CD4-positive, alpha-beta T cell (primary cell): Measurements from ENCODE around the gene SLC43A1. TPM values are rescaled to one million over a fixed set of nuclear protein-coding genes. Genes with fewer than 3 reads are reported as not detected.

Source experiments
- ATAC-seq: fragments of 200-7000 bp; cut with Tn5 transposase; one replicate; pipeline ENCODE4 v1.10.0; 2022; ENCODE audit warnings: mild to moderate bottlenecking; ENCODE audit not compliant: poor library complexity
- CTCF ChIA-PET: fragments of 350-600 bp; sonication (Branson Sonifier 250); formaldehyde crosslinking; loops from one replicate; lab custom pipeline; 2021; ENCODE audit warnings: antibody characterized with exemption, inconsistent platforms; lab: Charles Lee
- POLR2A ChIA-PET: fragments of 350-600 bp; sonication (Branson Sonifier 250); formaldehyde crosslinking; loops from one replicate; lab custom pipeline; 2021; ENCODE audit warnings: antibody characterized with exemption, inconsistent platforms; lab: Charles Lee
- DNase-seq, 14 experiments: peaks; one replicate each; pipeline ENCODE4 v3.0.0-alpha.2; 2013 to 2020; ENCODE audit warnings: mixed read lengths in 2 of 14
- H3K27ac ChIP-seq, 2 donors: one replicate each; pipeline versions ENCODE4 v1.5.1 to v1.7.0; 2013; ENCODE audit warnings: low read length in 2 of 2, low read depth in 1 of 2, mild to moderate bottlenecking in 1 of 2
- H3K27me3 ChIP-seq, 2 experiments: 1 replicate in 1 of 2; 2 replicates in 1 of 2; pipeline versions ENCODE4 v1.6.1 to v1.7.0; 2013; ENCODE audit warnings: low read length in 2 of 2, control low read depth in 1 of 2, mild to moderate bottlenecking in 1 of 2, moderate library complexity in 1 of 2; ENCODE audit not compliant: insufficient read depth in 2 of 2, control insufficient read depth in 1 of 2
- H3K36me3 ChIP-seq: one replicate; pipeline ENCODE4 v1.6.1; 2013; ENCODE audit warnings: low read length, control low read depth; ENCODE audit not compliant: insufficient read depth
- H3K4me1 ChIP-seq: one replicate; pipeline ENCODE4 v1.6.1; 2013; ENCODE audit warnings: low read length, control low read depth; ENCODE audit not compliant: insufficient read depth
- H3K4me3 ChIP-seq: one replicate; pipeline ENCODE4 v1.5.1; 2013; ENCODE audit warnings: mild to moderate bottlenecking, low read length, moderate library complexity
- H3K9me3 ChIP-seq, 2 experiments: 1 replicate in 1 of 2; 2 replicates in 1 of 2; pipeline versions ENCODE4 v1.6.1 to v1.7.0; 2013; ENCODE audit warnings: low read length in 2 of 2, mild to moderate bottlenecking in 2 of 2, control low read depth in 1 of 2, moderate library complexity in 1 of 2; ENCODE audit not compliant: control insufficient read depth in 1 of 2, insufficient read depth in 1 of 2
- H3K27ac Mint-ChIP-seq: one replicate; pipeline ENCODE4 v1.8.0; 2020; ENCODE audit warnings: mixed read lengths
- H3K27me3 Mint-ChIP-seq: one replicate; pipeline ENCODE4 v1.8.0; 2021; ENCODE audit warnings: mixed read lengths
- H3K36me3 Mint-ChIP-seq: one replicate; pipeline ENCODE4 v1.8.0; 2021; ENCODE audit warnings: low read depth, mixed read lengths
- H3K4me1 Mint-ChIP-seq: one replicate; pipeline ENCODE4 v1.8.0; 2021; ENCODE audit warnings: low read depth, mixed read lengths
- H3K4me3 Mint-ChIP-seq: one replicate; pipeline ENCODE4 v1.8.0; 2020; ENCODE audit warnings: mild to moderate bottlenecking, mixed read lengths
- H3K9me3 Mint-ChIP-seq: one replicate; pipeline ENCODE4 v1.8.0; 2020; ENCODE audit warnings: mixed read lengths
- CTCF ChIP-seq: fragments of 200-600 bp; IDR thresholded peaks from one replicate; pipeline ENCODE4 v1.8.0; 2022; ENCODE audit warnings: antibody characterized with exemption, mild to moderate bottlenecking
- intact Hi-C, 2 experiments: fragments of 100-400 bp; cut with DNase I in 1 of 2; cut with micrococcal nuclease in 1 of 2; formaldehyde crosslinking; loops; one replicate each; pipeline versions ENCODE4 v1.15.1 to v1.9.0; 2023 to 2025; cut with DNase I, micrococcal nuclease
- total RNA-seq, 174 experiments: library from RNA in 2 of 174; stranded (reverse) in 2 of 174; gene quantifications; one replicate each; pipeline ENCODE4 v1.2.3 and lab custom pipeline; 2021 to 2026

The SLC43A1 gene
- total RNA-seq, 2 experiments from 2014 or later: 3.1 to 4.2 TPM

DNA sequence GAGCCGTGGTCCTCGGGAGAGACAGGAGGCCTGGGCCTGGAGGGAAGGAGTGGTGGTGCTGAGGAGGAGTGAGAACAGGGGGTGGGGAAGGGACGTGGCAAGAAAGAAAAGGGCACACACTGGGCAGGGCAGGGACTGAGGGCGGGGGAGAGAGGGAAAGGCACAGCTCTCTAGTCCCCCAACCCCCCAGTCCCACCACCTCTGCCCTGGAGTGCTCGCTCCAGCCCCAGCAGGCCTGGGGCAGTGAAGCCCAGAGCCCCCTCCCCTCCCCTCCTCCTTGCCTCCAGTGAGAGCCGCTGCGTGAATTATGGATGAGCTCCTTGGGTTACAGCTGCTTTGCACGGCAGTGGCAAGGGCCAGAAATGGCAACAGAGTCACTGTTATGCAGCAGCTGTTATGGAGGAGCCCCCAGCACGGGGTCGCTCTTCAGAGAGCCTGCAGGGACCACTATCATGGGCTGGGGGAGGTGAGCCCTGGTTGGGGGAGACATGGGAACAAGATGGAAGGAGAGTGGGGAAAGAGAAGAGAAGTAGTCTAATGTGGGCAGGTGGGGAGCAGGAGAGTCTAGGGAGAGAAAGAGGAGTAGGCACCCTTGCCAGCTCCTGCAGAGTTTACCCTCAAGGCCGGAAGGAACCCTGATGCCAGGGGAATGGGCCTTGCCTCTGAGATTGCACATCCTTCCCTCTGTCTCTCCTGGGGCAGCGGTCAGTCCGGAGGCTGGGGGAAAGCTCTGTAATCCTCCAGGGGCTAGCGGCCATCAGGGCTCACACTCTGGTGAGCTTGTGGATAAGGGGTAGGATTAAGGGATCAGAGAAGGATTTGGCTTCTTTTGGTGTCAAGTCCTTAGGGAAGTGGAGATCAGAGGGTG lies 51.6 kb downstream of the SLC43A1 start:
- POLR2A ChIA-PET: no interaction called here
- Histone ChIP-seq H3K4me3 (no peak overlapping the region), H3K27me3 (peaks cover 14 to 19% of the 10 kb centered on the region in 2 experiments), H3K4me1 (peaks cover 22% of the 10 kb centered on the region), H3K36me3 (no peaks in the 10 kb centered on the region), H3K9me3 (no peaks in the 10 kb centered on the region), H3K27ac (no peak overlapping the region)
- Mint-ChIP-seq H3K4me3 (no peak overlapping the region), H3K4me1 (peaks cover 19% of the 10 kb centered on the region), H3K36me3 (no peaks in the 10 kb centered on the region), H3K27me3 (peaks cover 36% of the 10 kb centered on the region), H3K9me3 (no peaks in the 10 kb centered on the region), H3K27ac (no peak overlapping the region)
- CTCF ChIA-PET: no interaction called here
- ATAC-seq (no peak), DNase-seq (no peak)
- no peak for TF ChIP-seq CTCF
- intact Hi-C loops: no loop called here

DNA sequence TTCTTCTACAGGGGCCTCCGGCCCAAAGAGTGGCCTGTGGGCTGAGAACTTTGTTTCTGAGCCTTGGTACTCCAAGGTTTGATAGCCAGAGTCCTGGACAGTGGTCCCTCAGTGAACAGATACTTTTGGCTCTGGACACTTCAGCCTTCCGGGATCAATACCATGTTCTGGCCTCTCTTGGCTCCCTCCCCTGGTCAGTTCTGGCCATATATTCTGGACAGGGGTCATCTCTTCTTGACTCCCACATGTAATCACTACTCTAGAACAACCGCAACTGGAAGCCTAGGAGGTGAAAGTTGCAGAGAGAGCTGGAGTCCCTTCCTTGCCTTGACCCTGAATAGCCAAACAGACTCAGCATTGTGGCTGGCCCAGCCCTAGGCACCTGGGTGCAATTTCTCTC lies 52.9 kb downstream of the SLC43A1 start:
- Mint-ChIP-seq H3K4me1 (peaks cover 29% of the 10 kb centered on the region), H3K27ac (no peak overlapping the region), H3K36me3 (no peaks in the 10 kb centered on the region), H3K27me3 (peaks cover 43% of the 10 kb centered on the region), H3K4me3 (peak overlapping the region; percentile 60), H3K9me3 (no peaks in the 10 kb centered on the region)
- CTCF ChIA-PET: no interaction called here
- intact Hi-C loops: no loop called here
- no peak for ATAC-seq
- Histone ChIP-seq H3K36me3 (no peaks in the 10 kb centered on the region), H3K27me3 (peaks cover 26 to 32% of the 10 kb centered on the region in 2 experiments), H3K4me1 (peaks cover 35% of the 10 kb centered on the region), H3K27ac (no peak overlapping the region), H3K4me3 (no peak overlapping the region), H3K9me3 (no peaks in the 10 kb centered on the region)
- POLR2A ChIA-PET: no interaction called here
- DNase-seq: no peak
- no peak for TF ChIP-seq CTCF

DNA sequence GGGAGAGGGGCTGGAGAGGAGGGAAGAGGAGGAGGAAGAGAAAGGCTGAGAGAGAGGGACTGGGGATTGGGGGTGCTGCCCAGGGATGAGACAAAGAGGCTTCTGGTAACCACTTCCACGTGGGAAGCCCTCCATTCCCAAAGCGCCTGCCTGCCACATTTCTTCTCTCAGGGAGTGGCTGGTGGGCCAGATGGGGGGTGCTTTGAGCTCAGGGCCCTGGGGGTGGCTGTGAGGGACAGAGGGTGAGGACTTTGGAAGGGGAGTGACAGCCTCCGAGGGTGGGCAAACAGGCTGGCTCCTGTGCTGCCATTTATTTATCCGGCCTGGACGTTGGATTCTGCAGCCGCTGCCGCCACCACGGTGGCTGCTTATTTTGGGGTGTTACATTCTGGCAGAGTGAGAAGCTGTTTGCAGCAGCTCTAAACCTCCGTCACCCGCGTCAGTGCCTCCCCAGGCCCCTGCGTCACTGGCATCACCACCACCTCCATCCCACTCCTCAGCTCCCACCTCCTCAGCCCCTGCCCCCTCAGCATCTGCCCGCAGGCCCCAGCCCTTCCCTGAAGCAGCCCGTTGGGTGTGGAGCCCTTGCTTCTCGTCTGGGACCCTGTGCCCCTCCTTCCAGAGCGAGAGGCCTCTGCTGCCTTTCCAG lies 53.5 kb downstream of the SLC43A1 start:
- no peaks in the 10 kb centered on the region for H3K36me3 Mint-ChIP-seq
- no peaks in the 10 kb centered on the region for H3K9me3 Mint-ChIP-seq
- intact Hi-C loops: loop anchor here in 1 of 2 experiments (2.0 kb wide), 1 partner anchor 13 kb away; no protein-coding TSS in a partner anchor
- H3K4me3 ChIP-seq: no peak overlapping the region
- no peak overlapping the region for H3K27ac ChIP-seq
- no peaks in the 10 kb centered on the region for H3K36me3 ChIP-seq
- ChIA-PET CTCF (no interaction called here), POLR2A (interaction anchor here (0.7 kb wide), 1 partner anchor 64 kb away, joined by 3 read pairs; no protein-coding TSS in a partner anchor)
- H3K27ac Mint-ChIP-seq: no peak overlapping the region
- H3K9me3 ChIP-seq: no peaks in the 10 kb centered on the region
- H3K4me1 Mint-ChIP-seq: peaks cover 35% of the 10 kb centered on the region
- TF ChIP-seq CTCF: no peak
- no peak for ATAC-seq
- H3K4me1 ChIP-seq: peaks cover 41% of the 10 kb centered on the region
- H3K4me3 Mint-ChIP-seq: peak overlapping the region; percentile 20
- peaks cover 30 to 33% of the 10 kb centered on the region in 2 experiments for H3K27me3 ChIP-seq
- DNase-seq: no peak
- peaks cover 50% of the 10 kb centered on the region for H3K27me3 Mint-ChIP-seq
